SK-MEL-5 (cell line): Measurements from ENCODE around the gene ZMAT3. TPM values are rescaled to one million over a fixed set of nuclear protein-coding genes. Genes with fewer than 3 reads are reported as not detected.

Source experiments
- DNase-seq: peaks from one replicate; pipeline ENCODE4 v3.0.0-alpha.2; 2016; ENCODE audit warnings: low read depth, low spot score
- in situ Hi-C: cut with HindIII; loops from 2 replicates; pipeline ENCODE4 v1.10.0; 2016; ENCODE audit warnings: low sequenced_read_pairs, high pct_unique_total_duplicates, low pct_unique_long_range_greater_than_20kb
- small RNA-seq, 2 experiments: library from RNA; depleted of rRNA; stranded (forward); fragments of <200 nt; gene quantifications; one replicate each; pipeline ENCODE3, GENCODE V24; 2014
- total RNA-seq: library from RNA; depleted of rRNA; stranded (reverse); fragments of >200 nt; shearing (Covaris generic); gene quantifications from 2 replicates; pipeline ENCODE4 v1.2.3, GENCODE V29; 2014; rRNA removed

The ZMAT3 gene
- total RNA-seq, 1 experiment from 2014 or later, result 12.2 TPM

DNA sequence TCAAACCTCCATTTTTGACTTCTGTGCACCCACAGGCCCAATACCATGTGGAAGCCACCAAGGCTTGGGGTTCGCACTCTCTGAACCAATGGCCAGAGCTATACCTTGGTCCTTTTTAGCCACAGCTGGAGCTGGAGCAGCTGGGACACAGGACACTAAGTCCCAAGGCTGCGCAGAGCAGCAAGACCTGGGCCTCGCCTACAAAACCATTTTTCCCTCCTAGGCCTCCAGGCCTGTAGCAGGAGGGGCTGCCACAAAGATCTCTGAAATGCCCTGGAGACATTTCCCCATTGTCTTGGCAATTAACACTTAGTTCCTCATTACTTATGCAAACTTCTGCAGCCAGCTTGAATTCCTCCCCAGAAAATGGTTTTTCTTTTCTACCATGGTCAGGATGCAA is 81.3 kb downstream of the ZMAT3 start:
- in situ Hi-C loops, result no loop called here
- no peak for DNase-seq

GRCh38 chr3:178989821-178990220 is 81.8 kb downstream of the ZMAT3 start:
- DNase-seq, result no peak
- in situ Hi-C loops, result no loop called here

GRCh38 chr3:178987745-178988144 is 83.9 kb downstream of the ZMAT3 start:
- no peak for DNase-seq
- in situ Hi-C loops, result no loop called here

- in situ Hi-C loops, result no loop called here
- DNase-seq, result no peak
Measured at GRCh38 chr3:178986456-178986855, 85.2 kb downstream of the ZMAT3 start.

DNA sequence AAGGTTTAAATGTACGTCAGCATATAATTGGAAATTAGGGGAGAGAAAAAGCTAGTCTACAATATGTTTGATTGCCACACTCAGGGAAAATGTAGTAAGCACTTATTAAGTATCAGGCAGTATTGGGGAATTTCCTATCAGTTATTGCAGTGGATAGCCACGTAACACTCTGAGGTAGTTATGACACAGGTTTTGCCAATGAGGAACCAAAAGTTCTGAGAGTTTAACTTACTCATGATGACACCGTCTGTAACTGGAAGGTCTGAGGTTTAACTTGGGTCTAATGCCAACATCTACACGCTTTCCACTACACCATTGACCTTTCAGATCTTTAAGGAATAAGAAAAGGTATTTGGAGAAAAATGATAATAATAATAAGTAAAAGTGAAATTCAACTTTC is 89.5 kb downstream of the ZMAT3 start:
- no peak for DNase-seq

GRCh38 chr3:178975320-178975719 is 96.3 kb downstream of the ZMAT3 start:
- DNase-seq, result no peak
- in situ Hi-C loops, result no loop called here

More for the DNA sequence above, 89.5 kb downstream of the ZMAT3 start:
- in situ Hi-C loops, result no loop called here

- in situ Hi-C loops, result no loop called here
- no peak for DNase-seq
Measured at GRCh38 chr3:178971614-178972013, 100.0 kb downstream of the ZMAT3 start.

DNA sequence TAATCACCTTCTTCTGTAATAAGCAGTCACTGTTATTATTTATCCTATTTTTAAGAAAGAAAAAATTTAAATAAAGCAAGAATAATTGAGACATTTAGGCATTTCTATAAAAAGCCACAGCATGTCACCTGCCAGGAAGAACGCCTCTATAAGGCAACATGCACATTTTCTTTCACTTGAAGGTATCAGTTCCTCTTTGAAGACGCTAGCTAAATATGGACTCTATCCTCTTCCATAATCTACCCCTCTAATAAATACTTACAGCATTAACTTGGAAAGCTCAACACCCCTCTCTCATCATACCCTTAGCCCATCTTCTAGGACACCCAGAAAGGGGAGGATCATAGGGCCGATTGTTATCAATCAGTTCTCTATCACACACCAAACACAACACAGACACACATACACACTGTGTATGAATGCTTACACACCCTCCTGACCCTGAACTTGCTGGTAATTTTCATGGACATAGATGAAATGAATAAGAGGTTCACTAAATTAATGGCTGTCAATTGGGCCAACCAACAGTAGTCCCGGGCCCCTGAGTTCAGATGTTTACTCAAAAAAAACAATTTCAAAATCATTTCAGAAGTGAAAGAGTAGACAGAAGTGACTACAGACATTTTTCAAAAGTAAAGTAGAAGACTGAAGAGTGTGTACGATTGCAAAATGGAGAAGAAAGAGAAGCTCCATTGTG is 102.5 kb downstream of the ZMAT3 start:
- no peak for DNase-seq
- in situ Hi-C loops, result no loop called here

Small RNA genes within 50 kb of the gene (small RNA-seq; reads per million reads assigned to genes)
- 0 reads per million in 2 experiments for gene RF00019

Other genes with a start within 250 kb of the ZMAT3 start
- gene PIK3CA, start 76.5 kb upstream of the ZMAT3 start, total RNA-seq, result 12.7 and 13.2 TPM in 2 replicates
- gene KCNMB3, start 179.3 kb upstream of the ZMAT3 start, total RNA-seq, result 0.37 and 0.58 TPM in 2 replicates